SK-N-SH treated with all-trans-retinoic acid at 6 μM for 48 hours (cell line): ENCODE results near the gene LRRC26.

Experiments used
- ARNTL ChIP-seq: fragments of 450-650 bp; formaldehyde crosslinking; IDR thresholded peaks from 2 replicates; pipeline ENCODE4 v1.5.0; 2020; ENCODE audit warnings: low read depth, mild to moderate bottlenecking, moderate library complexity, borderline replicate concordance
- CSDC2 ChIP-seq: fragments of 250-450 bp; sonication (Bioruptor Pico); IDR thresholded peaks from 2 replicates; pipeline ENCODE4 v1.5.0; 2020; ENCODE audit warnings: mild to moderate bottlenecking, moderate library complexity
- PPARA ChIP-seq: fragments of 250-450 bp; sonication (Bioruptor Pico); IDR thresholded peaks from 2 replicates; pipeline ENCODE4 v1.5.0; 2020; ENCODE audit warnings: mild to moderate bottlenecking, borderline replicate concordance
- TOX ChIP-seq: fragments of 250-450 bp; sonication (Bioruptor Pico); IDR thresholded peaks from 2 replicates; pipeline ENCODE4 v1.8.0; 2021; ENCODE audit warnings: mild to moderate bottlenecking, moderate library complexity, borderline replicate concordance
- ZFP30 ChIP-seq: fragments of 450-650 bp; formaldehyde crosslinking; IDR thresholded peaks from 2 replicates; pipeline ENCODE4 v1.5.0; 2022; ENCODE audit warnings: mild to moderate bottlenecking, moderate library complexity
- TF ChIP-seq, protein P1 (sequence below): fragments of 250-450 bp; sonication (Bioruptor Pico); IDR thresholded peaks from 2 replicates; pipeline ENCODE4 v1.8.0; 2020; ENCODE audit warnings: mild to moderate bottlenecking, moderate library complexity, borderline replicate concordance
- TF ChIP-seq, protein P2 (sequence below): fragments of 250-450 bp; sonication (Bioruptor Pico); IDR thresholded peaks from 2 replicates; pipeline ENCODE4 v1.5.0; 2020; ENCODE audit warnings: mild to moderate bottlenecking, moderate library complexity
- TF ChIP-seq, protein P3 (sequence below): fragments of 250-450 bp; sonication (Bioruptor Pico); IDR thresholded peaks from 2 replicates; pipeline ENCODE4 v1.5.1; 2021; ENCODE audit warnings: mild to moderate bottlenecking, moderate library complexity

DNA sequence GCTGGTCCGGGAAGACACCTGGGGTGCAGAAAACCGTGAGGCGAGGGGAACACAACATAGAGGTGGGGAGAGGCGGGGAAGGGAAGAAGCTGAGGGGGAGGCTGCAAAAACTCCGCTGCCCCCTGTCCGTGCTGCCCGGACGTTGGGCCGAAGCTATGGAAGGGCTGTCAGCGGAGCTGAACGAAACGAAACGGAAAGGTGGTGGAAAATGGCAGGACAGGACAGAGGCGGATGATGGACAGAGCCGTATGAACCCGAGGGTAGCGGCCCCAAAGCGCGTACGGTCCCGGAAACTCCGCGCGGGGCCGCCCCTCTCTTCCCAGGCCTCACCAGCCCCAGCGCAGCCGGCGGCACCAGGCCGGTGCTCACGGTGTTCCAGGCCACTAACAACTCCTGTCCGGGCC is 18.2 kb upstream of the LRRC26 start:
- TF ChIP-seq, protein P1, sequence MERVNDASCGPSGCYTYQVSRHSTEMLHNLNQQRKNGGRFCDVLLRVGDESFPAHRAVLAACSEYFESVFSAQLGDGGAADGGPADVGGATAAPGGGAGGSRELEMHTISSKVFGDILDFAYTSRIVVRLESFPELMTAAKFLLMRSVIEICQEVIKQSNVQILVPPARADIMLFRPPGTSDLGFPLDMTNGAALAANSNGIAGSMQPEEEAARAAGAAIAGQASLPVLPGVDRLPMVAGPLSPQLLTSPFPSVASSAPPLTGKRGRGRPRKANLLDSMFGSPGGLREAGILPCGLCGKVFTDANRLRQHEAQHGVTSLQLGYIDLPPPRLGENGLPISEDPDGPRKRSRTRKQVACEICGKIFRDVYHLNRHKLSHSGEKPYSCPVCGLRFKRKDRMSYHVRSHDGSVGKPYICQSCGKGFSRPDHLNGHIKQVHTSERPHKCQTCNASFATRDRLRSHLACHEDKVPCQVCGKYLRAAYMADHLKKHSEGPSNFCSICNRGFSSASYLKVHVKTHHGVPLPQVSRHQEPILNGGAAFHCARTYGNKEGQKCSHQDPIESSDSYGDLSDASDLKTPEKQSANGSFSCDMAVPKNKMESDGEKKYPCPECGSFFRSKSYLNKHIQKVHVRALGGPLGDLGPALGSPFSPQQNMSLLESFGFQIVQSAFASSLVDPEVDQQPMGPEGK: no peak
- TF ChIP-seq ZFP30 (CRISPR knock-in tag): no peak
- TF ChIP-seq, protein P2, sequence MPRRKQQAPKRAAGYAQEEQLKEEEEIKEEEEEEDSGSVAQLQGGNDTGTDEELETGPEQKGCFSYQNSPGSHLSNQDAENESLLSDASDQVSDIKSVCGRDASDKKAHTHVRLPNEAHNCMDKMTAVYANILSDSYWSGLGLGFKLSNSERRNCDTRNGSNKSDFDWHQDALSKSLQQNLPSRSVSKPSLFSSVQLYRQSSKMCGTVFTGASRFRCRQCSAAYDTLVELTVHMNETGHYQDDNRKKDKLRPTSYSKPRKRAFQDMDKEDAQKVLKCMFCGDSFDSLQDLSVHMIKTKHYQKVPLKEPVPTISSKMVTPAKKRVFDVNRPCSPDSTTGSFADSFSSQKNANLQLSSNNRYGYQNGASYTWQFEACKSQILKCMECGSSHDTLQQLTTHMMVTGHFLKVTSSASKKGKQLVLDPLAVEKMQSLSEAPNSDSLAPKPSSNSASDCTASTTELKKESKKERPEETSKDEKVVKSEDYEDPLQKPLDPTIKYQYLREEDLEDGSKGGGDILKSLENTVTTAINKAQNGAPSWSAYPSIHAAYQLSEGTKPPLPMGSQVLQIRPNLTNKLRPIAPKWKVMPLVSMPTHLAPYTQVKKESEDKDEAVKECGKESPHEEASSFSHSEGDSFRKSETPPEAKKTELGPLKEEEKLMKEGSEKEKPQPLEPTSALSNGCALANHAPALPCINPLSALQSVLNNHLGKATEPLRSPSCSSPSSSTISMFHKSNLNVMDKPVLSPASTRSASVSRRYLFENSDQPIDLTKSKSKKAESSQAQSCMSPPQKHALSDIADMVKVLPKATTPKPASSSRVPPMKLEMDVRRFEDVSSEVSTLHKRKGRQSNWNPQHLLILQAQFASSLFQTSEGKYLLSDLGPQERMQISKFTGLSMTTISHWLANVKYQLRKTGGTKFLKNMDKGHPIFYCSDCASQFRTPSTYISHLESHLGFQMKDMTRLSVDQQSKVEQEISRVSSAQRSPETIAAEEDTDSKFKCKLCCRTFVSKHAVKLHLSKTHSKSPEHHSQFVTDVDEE (CRISPR knock-in tag): no peak
- no peak for TF ChIP-seq CSDC2 (CRISPR knock-in tag)
- TF ChIP-seq ARNTL (CRISPR knock-in tag): no peak
- TF ChIP-seq, protein P3, sequence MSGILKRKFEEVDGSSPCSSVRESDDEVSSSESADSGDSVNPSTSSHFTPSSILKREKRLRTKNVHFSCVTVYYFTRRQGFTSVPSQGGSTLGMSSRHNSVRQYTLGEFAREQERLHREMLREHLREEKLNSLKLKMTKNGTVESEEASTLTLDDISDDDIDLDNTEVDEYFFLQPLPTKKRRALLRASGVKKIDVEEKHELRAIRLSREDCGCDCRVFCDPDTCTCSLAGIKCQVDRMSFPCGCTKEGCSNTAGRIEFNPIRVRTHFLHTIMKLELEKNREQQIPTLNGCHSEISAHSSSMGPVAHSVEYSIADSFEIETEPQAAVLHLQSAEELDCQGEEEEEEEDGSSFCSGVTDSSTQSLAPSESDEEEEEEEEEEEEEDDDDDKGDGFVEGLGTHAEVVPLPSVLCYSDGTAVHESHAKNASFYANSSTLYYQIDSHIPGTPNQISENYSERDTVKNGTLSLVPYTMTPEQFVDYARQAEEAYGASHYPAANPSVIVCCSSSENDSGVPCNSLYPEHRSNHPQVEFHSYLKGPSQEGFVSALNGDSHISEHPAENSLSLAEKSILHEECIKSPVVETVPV (CRISPR knock-in tag): no peak
- no peak for TF ChIP-seq PPARA (CRISPR knock-in tag)
- TF ChIP-seq TOX (CRISPR knock-in tag): no peak
